Measurements from ENCODE around the gene SYTL3.
"Not testable (repeated sequence)": the region's sequence is repeated elsewhere in the genome, so short reads cannot be mapped to it uniquely, and the experiment has no call there.

The SYTL3 gene

DNA sequence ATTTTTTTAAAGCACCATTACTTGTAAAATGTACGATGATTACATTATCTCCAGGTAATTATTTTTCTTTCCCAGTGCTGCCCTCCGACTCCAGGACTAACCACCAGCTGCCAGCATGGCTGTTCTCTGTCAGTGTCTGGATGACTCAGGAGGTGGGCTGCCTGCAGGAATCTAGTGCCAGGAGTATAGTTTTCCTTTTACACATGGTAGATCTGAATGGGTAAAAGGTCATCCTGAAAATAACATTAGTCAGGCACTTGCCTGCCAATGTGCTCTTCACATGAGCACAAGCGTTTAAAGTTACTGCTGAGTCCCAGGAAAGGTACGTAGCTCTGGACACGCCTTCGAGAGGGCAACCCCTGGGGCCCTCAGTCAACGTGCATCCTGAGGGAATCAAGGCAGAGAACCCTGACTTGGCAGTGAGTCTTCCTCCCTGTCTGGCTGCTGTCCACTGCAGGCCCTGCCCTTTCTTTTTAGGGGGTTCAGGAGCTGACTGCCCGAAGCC is 7.7 kb upstream of the SYTL3 start:
- DNase-seq, result no peak

DNA sequence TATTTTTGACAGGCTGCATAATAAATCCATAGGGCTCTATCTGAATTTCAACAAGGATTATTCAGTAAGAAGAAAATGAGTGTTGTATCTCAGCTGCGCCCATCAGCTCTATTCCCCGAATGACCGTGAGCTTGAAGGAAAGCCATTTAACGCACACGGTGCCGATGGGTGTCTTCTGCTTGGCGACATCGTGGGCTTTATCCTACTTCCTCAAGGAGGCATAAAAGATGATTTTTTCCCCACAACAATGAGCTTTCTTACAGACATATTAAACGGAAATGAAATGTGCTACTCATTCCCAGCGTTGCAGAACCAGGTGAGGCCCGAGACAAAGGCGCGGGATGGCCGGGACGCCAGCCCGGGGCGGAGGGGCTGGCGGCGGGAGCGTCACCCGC is 6.0 kb upstream of the SYTL3 start:
- DNase-seq, result no peak

DNA sequence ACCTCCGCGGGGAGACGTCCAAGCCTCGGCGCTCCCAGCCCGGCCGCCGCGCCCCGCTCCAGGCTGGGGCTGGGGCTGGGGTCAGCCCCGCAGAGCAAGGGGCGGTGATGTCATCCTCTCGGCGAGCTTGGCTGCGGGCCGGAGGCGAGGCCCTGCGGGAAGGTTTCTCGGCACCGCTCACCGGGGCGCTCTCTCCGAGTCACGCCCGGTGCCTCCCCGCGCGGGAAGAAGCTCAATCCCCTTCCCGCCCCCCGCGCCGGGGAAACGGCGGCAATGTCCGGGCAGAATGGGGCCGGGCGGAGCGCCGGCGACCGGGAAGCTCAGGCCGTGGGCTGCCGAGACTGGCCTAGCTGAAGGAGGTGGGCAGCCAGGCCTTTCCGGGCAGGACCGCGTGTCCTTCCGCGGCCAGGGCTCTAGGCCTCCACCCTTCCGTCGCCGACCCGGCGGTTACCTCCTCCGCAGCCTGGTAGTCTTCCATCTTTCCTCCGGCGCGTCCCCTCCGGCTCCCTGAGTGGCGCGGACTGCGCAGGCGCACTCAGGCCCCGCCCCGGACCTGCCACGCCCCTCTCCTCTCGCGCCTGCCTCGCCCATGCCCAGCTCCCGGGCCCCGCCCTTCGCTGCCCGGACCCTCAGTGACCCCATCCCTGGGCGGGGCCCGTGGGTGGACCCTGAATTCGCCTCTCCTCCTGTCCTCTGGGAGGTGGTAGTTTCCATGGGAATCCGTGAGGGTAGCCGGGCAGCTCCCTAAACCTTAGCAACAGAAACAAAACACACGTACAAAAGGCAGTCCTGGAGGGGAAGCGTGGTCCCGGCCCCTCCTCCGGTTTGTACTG is 5.4 kb upstream of the SYTL3 start, which contains the start of gene DYNLT1:
Gene DYNLT1 (minus strand): TSS at position 513 of the 833 bp plus-strand sequence. CDS start 35 bp downstream, at position 478.
- DNase-seq, result peak; percentile 95

DNA sequence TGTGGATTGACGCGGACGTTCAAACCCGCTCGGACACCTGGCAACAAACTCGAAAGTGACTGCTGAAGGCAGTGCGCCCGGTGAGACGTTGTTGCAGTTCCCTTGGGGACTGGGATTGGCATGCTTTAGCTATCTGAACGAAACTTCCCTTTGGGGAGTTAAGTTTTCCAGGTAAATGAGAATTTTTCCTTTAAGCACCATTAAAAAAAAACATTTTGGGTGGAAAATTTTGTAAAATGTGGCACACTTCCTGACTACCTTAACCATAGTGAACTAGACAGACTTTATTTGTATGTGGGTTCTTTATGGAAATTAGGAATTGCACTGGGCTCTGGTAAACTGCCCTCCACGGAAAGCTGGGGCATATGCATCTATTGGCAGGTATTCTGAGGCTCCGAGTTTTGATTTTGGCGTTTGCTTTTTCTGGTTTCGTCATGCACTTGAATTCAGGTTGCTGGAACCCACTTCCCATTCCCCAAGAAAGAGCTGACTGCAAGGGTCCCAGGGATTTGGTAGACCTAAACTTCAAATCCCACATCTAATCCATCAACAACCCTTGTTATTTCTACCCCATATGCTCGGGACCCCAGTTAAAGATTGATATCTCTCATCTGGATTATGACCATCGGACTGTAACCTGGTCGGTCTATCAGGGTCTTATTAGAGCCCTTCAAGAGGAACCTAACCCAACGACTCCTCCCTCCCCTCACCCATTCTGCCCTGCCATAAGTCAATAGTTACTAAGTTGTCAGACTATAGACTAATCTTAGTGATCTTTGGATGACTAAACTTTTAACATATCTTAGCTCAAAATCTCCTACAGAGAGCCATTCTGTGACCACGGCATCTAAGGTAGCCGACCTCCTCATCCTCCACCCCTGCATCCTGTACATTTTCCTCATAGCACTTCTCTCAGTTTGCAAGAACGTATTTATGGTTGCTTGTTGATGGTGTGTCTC is 4.5 kb upstream of the SYTL3 start:
- DNase-seq, result no peak

DNA sequence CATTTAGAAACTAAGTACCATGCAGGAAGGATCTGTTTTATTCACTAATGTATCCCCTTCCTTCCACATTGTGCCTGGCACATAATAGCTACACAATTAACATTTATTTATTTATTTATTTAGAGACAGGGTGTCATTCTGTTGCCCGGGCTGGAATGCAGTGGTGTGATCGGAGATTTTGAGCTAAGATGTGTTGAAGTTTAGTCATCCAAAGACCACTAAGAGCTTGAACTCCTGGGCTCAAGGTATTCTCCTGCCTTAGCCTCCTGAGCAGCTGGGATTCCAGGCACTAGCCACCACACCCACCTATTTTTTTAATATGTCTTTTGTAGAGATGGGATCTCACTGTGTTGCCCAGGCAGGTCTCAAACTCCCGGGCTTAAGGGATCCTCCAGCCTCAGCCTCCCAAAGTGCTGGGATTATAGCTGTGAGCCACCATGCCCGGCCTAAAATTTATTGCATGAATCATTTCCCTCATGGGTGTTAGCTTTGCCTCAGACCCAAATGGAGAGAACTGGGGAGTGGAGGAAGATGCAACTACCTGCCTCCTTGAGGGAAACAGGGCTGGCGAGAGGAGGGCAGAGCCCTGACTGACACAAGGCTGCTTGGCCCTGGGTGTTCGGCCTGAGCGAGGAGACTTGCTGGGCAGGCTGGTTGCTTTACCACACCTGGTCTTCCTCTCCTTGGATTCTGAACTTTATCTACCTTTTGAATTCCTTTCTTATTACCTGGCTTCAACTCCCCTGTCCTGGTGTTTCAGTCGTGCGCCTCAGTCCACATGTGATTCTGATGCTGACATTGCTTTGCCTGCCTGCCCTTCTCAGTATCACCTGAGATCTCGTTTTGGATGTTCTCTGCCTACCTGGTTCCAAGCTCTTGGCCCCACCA is 3.6 kb upstream of the SYTL3 start:
- DNase-seq, result no peak

DNA sequence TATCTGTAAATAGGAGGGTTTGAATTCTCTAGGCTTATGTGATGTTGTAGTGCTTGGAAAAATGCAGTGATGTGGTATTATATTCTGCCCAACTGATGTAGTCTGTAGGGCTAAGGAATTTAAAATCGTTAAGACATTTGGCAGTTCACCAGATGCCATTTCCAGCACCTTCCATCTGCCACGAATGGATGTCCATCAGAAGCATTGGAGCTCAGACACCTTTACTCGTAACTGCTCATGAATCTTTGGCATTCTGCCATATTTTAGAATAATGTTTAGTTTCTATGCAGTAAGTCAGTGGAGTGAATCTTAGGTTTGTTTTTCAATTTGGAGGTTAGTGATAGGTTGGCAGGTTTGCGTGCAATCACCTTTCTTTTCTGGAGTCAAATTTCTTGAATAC is 2.4 kb upstream of the SYTL3 start:
- DNase-seq, result no peak

DNA sequence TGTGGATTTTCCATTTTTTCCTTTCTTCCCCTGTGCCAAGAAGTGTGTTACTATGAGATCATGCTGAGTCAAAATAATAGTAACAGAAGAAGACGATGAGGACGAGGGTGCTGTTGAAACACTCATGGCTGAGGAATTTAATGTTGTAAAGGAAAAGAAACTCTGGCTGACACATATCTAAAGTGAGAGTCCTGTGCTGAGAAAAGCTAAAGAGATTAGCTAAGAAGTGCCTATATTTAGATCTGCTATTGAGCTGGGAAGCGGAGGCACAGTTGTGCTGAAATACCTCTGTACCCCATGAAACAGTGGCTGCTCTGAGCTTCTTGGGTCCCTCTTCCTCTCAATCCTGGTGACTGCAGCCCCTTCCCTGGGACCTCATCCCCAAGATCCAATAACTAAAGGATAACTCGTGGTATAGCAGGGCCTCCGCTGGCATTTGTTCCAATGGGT is 1.1 kb upstream of the SYTL3 start:
- no peak for DNase-seq

DNA sequence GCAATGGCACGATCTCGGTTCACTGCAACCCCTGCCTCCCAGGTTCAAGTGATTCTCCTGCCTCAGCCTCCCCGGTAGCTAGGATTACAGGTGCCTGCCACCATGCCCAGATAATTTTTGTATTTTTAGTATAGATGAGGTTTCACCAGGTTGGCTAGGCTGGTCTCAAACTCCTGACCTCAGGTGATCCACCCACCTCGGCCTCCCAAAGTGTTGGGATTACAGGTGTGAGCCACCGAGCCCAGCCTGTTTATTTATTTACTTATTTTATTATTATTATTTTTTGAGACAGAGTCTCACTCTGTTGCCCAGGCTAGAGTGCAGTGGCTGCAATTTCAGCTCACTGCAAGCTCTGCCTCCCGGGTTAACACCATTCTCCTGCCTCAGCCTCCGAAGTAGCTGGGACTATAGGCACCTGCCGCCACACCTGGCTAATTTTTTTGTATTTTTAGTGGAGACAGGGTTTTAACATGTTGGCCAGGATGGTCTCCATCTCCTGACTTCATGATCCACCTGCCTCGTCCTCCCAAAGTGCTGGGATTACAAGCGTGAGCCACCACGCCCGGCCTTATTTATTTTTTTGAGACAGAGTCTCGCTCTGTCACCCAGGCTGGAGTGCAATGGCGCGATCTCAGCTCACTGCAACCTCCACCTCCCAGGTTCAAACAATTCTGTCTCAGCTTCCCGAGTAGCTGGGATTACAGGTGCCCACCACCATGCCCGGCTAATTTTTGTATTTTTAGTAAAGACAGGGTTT is 2.3 kb downstream of the SYTL3 start:
- not testable (repeated sequence) for DNase-seq

DNA sequence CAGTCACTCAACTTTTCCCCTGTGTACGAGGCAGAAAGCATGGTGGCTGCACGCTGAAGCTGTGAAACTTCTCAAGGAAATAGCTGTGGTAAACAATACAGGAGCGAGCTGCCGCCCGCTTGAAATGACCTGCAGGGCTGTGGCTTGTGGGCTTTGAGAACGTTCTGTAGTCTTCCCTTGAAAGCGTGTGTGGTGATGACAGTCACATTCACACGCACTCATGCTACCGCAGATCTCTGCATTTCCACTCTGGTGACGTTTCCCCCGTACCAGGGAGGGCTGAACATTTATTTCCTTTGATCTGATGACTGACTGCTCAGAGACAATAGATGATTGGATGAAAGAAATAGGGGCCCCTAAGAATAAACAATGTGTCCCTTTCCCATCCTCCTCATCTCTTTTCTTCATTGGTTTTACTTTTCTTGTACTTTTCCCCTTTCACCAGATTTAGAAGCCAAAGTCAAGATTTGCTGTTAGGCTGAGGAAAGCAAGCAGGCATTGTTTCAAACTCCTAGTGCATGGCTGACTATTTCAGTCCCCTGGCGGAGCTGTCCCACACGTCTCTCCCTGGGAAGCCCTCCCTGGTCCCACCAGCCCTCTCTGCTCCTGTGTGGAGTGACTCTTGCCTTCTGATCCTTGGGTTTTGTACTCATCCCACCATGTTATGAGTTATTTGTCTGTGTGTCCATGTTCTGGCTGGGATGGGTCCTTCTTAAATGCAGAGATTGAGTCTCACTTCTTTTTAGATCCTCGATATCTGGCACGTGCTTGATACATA is 3.9 kb downstream of the SYTL3 start:
- DNase-seq, result no peak

DNA sequence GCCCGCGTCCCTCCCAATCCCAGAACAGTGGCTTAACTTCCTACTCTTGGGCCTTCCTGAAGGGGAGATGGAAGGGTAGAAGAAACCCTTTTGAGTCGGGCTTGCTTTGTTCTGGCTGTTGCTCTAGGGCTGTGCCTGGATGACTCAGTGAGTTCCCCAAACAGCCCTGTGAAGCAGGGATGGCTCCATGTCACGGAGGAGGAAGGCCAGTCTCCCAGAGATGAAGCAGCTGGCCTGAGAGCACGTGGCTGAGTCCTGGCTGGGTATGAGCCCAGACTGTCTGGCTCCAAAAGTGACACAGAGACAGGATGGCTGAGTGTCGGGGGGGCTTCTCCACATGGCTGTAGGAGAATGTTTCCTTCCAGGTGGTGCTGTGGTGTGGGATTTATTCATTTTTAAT is 4.6 kb downstream of the SYTL3 start:
- DNase-seq, result no peak

DNA sequence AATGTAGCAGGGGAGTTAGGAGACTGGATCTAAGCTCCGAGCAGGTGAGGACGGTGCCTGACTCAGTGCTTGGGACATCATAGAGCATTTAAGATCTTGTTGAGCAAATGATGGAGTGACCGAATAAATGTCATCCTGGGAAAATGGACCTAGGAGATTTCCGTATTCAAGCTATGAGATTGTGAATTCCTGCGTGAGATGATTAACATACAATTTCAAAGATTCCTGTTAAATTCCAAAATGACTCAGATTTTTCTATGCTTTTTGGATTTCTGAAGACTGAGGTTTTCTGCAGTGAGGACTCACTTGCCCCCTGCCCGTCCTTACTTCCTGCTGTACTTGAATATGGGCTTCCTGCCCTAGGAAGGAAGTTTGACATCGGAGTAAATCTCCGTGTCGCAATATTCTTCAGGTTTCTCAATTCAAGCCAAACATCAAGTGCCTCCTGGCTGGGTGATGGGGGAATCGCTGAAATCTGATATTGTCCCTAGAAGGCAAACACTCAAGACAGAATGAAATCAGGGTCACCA is 5.2 kb downstream of the SYTL3 start:
- DNase-seq, result no peak

DNA sequence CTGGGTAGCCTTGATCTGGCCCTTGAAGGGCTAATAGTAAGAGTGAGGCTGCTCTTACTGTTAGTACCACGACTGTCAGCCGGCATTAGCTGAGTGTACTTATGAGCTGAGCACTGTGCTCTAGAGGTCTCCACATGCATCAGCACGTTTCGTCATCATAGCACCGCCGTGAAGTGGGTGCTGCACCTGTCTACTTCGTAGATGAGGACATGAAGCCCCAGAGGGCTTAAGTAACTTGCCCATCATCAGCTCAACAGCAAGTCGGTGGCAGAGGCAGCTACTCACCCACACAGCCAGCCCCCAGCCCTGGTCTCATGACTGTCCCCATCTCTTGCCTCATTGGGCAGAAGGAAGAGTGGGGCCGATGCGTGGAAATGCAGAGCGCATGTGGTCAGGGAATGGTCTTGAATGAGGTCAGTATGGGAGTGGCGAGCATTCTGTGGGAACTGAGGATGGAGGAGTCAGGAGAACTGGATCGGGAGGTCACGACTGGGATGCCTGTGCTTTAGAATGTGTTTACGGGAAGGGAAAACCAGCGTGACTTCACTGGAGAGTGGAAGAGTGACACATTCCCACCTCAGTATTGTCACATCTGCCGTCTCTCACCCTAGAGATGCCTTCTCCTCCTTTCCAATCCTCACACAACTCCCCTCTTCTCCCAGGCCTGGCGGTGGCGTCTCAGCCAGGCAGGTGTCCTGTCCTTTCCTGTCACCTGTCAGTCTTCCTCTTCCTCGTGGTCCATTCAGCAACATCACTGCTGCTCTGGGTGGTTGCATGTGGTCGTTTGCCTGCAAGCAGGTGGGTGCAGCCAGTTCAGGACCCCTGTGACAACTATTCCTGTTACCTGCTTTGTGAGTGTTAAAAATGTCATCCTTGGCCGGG is 6.0 kb downstream of the SYTL3 start:
- no peak for DNase-seq

DNA sequence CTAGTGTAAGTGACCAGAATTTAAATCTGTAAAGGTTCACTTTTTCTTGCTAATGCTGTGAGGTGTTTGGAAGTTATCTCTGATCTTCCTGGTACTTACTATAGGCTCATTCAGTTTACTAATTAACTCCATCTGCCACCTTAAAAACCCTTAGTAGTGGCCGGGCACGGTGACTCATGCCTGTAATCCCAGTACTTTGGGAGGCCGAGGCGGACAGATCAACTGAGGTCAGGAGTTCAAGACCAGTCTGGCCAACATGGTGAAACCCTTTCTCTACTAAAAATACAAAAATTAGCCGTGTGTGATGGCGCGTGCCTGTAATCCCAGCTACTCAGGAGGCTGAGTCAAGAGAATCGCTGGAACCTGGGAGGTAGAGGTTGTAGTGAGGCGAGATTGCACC is 7.1 kb downstream of the SYTL3 start:
- DNase-seq, result not testable (repeated sequence)

DNA sequence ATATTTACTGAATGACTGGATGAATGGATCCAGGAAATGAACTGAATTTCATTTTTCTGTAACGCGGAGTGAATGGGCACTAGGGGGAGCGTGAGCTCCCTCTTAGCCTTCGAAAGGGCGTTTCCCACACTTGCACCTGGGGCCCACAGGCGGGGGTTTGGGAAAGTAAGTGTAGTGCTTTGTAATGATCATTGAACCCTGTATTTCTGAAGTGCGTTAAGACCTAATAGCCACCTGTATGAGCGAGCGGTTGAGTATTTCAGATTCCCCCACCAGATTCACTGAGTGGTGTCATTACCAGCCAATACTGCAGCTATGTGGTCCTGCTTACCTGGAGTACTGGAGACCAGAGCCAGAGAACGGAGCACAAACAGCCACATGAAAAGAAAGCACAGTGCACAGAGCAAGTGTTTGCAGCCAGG is 10.5 kb downstream of the SYTL3 start:
- peak; percentile 80 for DNase-seq

DNA sequence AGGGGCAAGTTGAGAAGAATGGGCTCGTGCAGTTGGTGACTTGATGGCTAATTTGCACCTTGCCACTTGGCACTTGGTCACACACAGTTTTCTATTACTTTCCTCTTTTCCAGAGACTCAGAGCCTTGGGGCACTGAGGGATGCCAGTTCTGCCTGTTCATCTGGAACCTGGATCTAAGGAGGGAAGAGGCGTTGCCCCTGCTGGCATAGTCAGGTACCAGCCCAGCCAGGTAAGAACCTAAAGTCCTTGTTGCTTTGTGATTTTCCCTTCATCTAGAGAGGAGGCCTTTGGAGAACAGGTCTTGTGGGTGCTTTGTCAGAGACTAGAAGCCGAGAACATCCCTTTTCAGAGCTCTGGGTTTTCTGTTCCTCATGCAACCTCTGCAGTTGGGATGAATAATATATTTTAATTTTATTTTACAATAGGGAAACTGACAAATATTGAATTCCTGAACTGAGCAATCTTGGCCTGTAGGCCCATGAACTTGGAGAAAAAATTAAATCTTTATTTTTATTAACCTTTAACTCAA is 11.4 kb downstream of the SYTL3 start:
- DNase-seq, result no peak

DNA sequence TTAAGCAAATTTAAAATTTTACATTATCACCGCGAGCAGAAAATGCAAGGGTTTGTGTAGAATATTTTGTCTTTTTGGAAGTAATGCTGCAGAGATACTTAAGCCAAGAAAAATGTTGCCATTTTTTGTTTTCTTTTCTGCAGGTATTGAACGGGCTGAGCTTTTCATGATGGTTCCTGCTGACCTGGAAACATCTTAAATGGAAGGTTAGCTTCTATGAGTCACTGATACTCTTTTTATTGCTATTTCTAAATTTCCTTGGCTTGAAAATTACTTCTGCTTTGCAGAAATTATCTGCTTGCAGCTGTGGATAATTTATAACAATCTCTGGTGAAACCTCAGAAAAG is 12.7 kb downstream of the SYTL3 start:
- DNase-seq, result no peak

DNA sequence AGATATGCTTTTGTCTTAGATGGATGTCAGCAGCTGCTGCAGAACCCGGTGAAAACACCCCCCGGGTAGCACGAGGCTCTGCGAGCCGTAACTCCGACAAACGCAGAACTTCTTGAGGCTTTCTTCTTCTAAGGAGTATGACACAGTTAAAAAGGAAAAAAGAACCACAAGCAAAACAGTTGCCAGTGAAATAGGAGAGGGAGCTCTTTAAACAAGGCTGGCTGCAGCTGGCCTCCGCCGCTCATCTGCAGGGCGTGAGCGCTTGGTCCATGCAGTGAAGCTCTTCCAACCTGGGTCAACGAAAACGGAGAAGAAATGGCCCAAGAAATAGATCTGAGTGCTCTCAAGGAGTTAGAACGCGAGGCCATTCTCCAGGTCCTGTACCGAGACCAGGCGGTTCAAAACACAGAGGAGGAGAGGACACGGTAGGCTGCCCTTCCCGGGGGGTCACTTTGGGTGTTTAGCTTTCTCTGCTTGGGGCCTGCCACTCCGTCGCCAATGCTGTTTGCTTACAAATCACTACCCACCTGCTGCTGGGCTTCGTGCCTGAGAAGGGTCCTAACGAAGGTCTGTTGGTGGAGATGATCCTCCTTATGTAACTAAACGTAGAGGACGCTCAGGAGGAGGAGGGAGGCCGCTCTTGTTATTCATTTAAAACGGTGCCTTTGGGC is 13.2 kb downstream of the SYTL3 start:
- DNase-seq, result peak; percentile 79

DNA sequence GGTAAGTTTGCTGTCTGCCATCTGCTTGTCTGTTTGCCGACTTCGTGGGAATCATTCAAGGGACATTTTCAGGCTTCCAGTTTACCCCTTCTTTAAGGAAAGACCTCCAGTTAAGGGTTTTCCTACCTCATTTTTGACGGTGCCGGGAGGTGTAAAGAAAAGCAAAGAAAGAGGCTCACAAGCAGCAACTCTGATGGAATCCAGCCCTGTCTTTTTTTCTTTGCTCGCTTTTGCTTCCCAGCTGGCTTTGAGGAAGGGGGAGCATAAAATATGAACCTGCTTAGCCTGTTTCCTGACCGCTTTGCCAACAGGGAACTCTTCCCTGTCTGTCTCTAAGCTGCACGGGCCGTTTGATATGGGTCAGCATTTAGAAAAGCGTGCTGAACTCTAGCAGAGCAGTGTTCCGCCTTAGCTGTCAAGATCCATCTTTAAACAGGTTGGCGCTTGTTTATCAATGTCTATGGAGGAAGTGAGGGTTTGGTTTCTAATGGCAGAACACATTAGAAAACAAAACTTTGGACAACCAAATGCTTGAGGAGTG is 13.8 kb downstream of the SYTL3 start:
- peak; percentile 54 for DNase-seq

Measured in NCI-H748 treated with DMSO at 0.1 percent for 48 hours (cell line).